GM23248 (cell line): ENCODE measurements around the gene SH2D4B. TPM values are rescaled to one million over a fixed set of nuclear protein-coding genes. Genes with fewer than 3 reads are reported as not detected.

Source experiments
- DNase-seq: peaks from one replicate; pipeline ENCODE4 v3.0.0-alpha.2; 2015
- H2AFZ ChIP-seq: fragments of 200-600 bp; sonication (generic); 2 replicates; pipeline ENCODE4 v1.6.1; 2016; ENCODE audit warnings: antibody characterized with exemption
- H3F3A ChIP-seq: fragments of 200-600 bp; sonication (generic); 2 replicates; pipeline ENCODE4 v1.6.1; 2016; ENCODE audit warnings: mild to moderate bottlenecking, antibody characterized with exemption, mixed run types; ENCODE audit not compliant: insufficient read depth
- H3K27ac ChIP-seq: fragments of 200-600 bp; sonication (generic); 2 replicates; pipeline ENCODE4 v1.5.1; 2016; ENCODE audit warnings: mild to moderate bottlenecking
- H3K27me3 ChIP-seq: fragments of 200-600 bp; sonication (generic); replicated peaks from 2 replicates; pipeline ENCODE4 v1.6.1; 2016; ENCODE audit warnings: mild to moderate bottlenecking; ENCODE audit not compliant: insufficient read depth
- H3K36me3 ChIP-seq: fragments of 200-600 bp; sonication (generic); 2 replicates; pipeline ENCODE4 v1.6.1; 2016; ENCODE audit warnings: low read depth, mild to moderate bottlenecking
- H3K4me1 ChIP-seq: fragments of 200-600 bp; sonication (generic); 2 replicates; pipeline ENCODE4 v1.6.1; 2016; ENCODE audit warnings: mild to moderate bottlenecking; ENCODE audit not compliant: insufficient read depth
- H3K4me2 ChIP-seq: fragments of 200-600 bp; sonication (generic); one replicate; pipeline ENCODE4 v1.6.1; 2016; ENCODE audit warnings: mild to moderate bottlenecking; ENCODE audit not compliant: unreplicated experiment
- H3K4me3 ChIP-seq: fragments of 200-600 bp; sonication (generic); 2 replicates; pipeline ENCODE4 v1.5.1; 2016; ENCODE audit warnings: mild to moderate bottlenecking
- H3K79me2 ChIP-seq: fragments of 200-600 bp; sonication (generic); 2 replicates; pipeline ENCODE4 v1.6.1; 2016; ENCODE audit warnings: mild to moderate bottlenecking; ENCODE audit not compliant: insufficient read depth
- H3K9ac ChIP-seq: fragments of 200-600 bp; sonication (generic); 2 replicates; pipeline ENCODE4 v1.6.1; 2016; ENCODE audit warnings: mild to moderate bottlenecking
- H3K9me2 ChIP-seq: fragments of 200-600 bp; sonication (generic); 2 replicates; pipeline ENCODE4 v1.6.1; 2016; ENCODE audit warnings: mixed run types, mild to moderate bottlenecking, moderate library complexity; ENCODE audit not compliant: insufficient read depth
- H3K9me3 ChIP-seq: fragments of 200-600 bp; sonication (generic); one replicate; pipeline ENCODE4 v1.6.1; 2017; ENCODE audit warnings: low read depth
- H4K20me1 ChIP-seq: fragments of 200-600 bp; sonication (generic); 2 replicates; pipeline ENCODE4 v1.6.0; 2016; ENCODE audit not compliant: insufficient read depth
- EZH2 ChIP-seq: fragments of 200-600 bp; sonication (generic); IDR thresholded peaks from 2 replicates; pipeline ENCODE4 v1.6.1; 2018; ENCODE audit warnings: antibody characterized with exemption, mild to moderate bottlenecking; ENCODE audit not compliant: insufficient read depth, poor library complexity, severe bottlenecking
- EZH2phosphoT487 ChIP-seq: fragments of 200-600 bp; sonication (generic); IDR thresholded peaks from 2 replicates; pipeline ENCODE4 v1.6.1; 2018; ENCODE audit warnings: antibody characterized with exemption, moderate library complexity, mild to moderate bottlenecking, low read depth; ENCODE audit not compliant: insufficient read depth
- WGBS, 2 experiments: methylation state at CpG; one replicate each; pipeline ENCODE4 v1.1.6; 2015 to 2017; ENCODE audit warnings: low lambda C conversion rate in 2 of 2, low coverage in 1 of 2; ENCODE audit errors: missing lambda C conversion rate in 2 of 2; 5-methylcytosine and 5-hydroxymethylcytosine counted together
- in situ Hi-C: fragments of 300-500 bp; cut with MboI; formaldehyde crosslinking; loops from 2 replicates; pipeline ENCODE4 v1.15.0; 2020
- polyA plus RNA-seq: library from polyadenylated mRNA; unstranded; fragments of >200 nt; fragmentation: Nextera tagmentation; extraction: Ambion mirVana; gene quantifications from 2 replicates; pipeline ENCODE4 v1.2.1, GENCODE V29; 2016
- total RNA-seq: library from RNA; depleted of rRNA; stranded (reverse); fragments of >200 nt; shearing (Covaris generic); gene quantifications from 2 replicates; pipeline ENCODE4 v1.2.3, GENCODE V29; 2014

SH2D4B gene
- total and polyA plus RNA-seq, 2 experiments from 2014 or later, result not detected

DNA sequence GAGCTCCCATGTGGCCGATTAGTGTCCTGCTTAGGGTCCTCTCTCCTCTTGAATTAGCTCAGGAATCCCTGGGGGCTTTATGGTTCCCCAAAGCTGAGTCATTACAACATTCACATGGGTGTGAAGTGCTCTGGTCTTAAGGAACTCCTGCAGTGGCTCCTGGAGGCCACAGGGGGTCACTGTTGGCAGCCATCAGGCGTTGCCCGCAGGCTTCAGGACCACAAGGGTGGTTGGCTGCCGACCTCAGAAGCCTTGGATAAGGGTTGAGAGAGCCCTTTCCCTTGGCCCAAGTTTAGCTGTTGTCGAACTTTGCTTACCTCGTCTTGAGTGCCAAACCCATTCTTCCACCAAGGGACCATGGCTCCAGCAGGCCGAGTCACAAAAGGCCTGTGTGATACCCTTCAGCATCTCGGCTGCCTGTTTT, 61.7 kb downstream of the SH2D4B start:
- Histone ChIP-seq H2AFZ (no peak overlapping the region), H3K9me2 (no peaks in the 10 kb centered on the region), H3K4me3 (no peak overlapping the region), H3K36me3 (no peaks in the 10 kb centered on the region), H4K20me1 (no peaks in the 10 kb centered on the region), H3K27me3 (no peaks in the 10 kb centered on the region), H3K27ac (no peak overlapping the region), H3K4me2 (no peak overlapping the region), H3K4me1 (no peaks in the 10 kb centered on the region), H3F3A (no peaks in the 10 kb centered on the region), H3K9ac (no peak overlapping the region), H3K79me2 (no peaks in the 10 kb centered on the region), H3K9me3 (no peaks in the 10 kb centered on the region)
- 30 to 36% methylated on average over 8 of the region's 8 CpGs for WGBS, 2 experiments
- DNase-seq, result peak; percentile 41
- in situ Hi-C loops, result no loop called here
- TF ChIP-seq EZH2, result no peak
- TF ChIP-seq EZH2phosphoT487, result no peak

GRCh38 chr10:80600256-80600655, 62.6 kb downstream of the SH2D4B start:
- no peaks in the 10 kb centered on the region for H3K27me3 ChIP-seq
- no peak for DNase-seq
- H3K36me3 ChIP-seq, result no peaks in the 10 kb centered on the region
- H3K9me2 ChIP-seq, result no peaks in the 10 kb centered on the region
- no peak overlapping the region for H3K9ac ChIP-seq
- no peaks in the 10 kb centered on the region for H3K4me1 ChIP-seq
- no peak overlapping the region for H3K4me3 ChIP-seq
- in situ Hi-C loops, result no loop called here
- H3F3A ChIP-seq, result no peaks in the 10 kb centered on the region
- 43% methylated on average over 3 of the region's 3 CpGs for WGBS, 2 experiments
- H3K79me2 ChIP-seq, result no peaks in the 10 kb centered on the region
- no peaks in the 10 kb centered on the region for H4K20me1 ChIP-seq
- no peaks in the 10 kb centered on the region for H3K9me3 ChIP-seq
- no peak overlapping the region for H3K4me2 ChIP-seq
- no peak overlapping the region for H2AFZ ChIP-seq
- no peak overlapping the region for H3K27ac ChIP-seq
- TF ChIP-seq EZH2, result no peak
- no peak for TF ChIP-seq EZH2phosphoT487

DNA sequence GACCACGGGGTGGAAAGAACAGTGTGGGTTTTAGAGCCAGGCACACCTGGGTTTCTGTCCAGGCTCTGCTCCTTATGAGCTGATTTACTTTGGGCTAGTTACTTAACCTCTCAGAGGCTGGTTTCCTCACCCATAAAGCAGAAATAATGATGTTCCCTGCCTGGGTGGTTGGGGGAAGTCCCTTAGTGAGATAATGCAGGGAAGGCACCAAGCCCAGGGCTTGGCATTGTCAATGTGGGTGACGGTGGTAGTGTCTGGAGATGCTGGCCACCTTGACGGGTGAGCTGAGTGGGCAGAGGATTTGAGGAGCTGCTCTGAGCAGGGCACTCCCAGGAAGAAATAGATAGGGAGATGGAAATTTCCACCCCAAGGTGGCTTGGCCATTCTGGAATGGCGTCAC, 65.2 kb downstream of the SH2D4B start:
- no peak overlapping the region for H3K4me2 ChIP-seq
- no peak overlapping the region for H2AFZ ChIP-seq
- no peak overlapping the region for H3K4me3 ChIP-seq
- H4K20me1 ChIP-seq, result no peaks in the 10 kb centered on the region
- no peak for DNase-seq
- 48 to 58% methylated on average over 4 of the region's 4 CpGs for WGBS, 2 experiments
- no peaks in the 10 kb centered on the region for H3K36me3 ChIP-seq
- no peak overlapping the region for H3K9ac ChIP-seq
- no peak overlapping the region for H3K27ac ChIP-seq
- H3F3A ChIP-seq, result no peaks in the 10 kb centered on the region
- H3K4me1 ChIP-seq, result no peaks in the 10 kb centered on the region
- in situ Hi-C loops, result no loop called here
- H3K9me2 ChIP-seq, result no peaks in the 10 kb centered on the region
- no peaks in the 10 kb centered on the region for H3K79me2 ChIP-seq
- H3K9me3 ChIP-seq, result no peaks in the 10 kb centered on the region
- no peak for TF ChIP-seq EZH2
- TF ChIP-seq EZH2phosphoT487, result no peak
- no peaks in the 10 kb centered on the region; the same call in 1 of the 2 replicates for H3K27me3 ChIP-seq

DNA sequence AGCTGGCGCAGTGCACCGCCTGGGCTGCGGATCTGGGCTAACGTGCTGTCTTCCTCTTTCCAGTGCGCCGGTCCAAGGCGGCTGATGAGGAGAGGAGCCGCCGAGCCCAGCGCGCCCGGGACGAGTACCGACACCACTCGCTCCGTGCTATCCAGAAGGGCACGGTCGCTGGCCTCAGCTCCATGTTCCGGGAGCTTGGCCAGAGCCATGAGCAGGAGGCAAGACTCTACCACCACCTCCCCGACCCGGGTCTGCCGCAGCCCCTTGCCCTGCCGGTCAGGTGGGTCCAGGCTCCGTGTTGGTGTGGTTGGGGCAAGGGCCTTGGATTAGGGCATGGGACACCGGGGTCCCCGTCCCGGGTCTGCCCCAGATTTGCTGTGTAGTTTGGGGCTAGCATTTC, 65.8 kb downstream of the SH2D4B start:
- 77 to 79% methylated on average over 27 of the region's 27 CpGs for WGBS, 2 experiments
- no peak overlapping the region for H3K4me2 ChIP-seq
- H3K4me1 ChIP-seq, result no peaks in the 10 kb centered on the region
- H3K79me2 ChIP-seq, result no peaks in the 10 kb centered on the region
- in situ Hi-C loops, result no loop called here
- no peak overlapping the region for H2AFZ ChIP-seq
- no peak for DNase-seq
- H4K20me1 ChIP-seq, result no peaks in the 10 kb centered on the region
- H3K36me3 ChIP-seq, result no peaks in the 10 kb centered on the region
- H3K4me3 ChIP-seq, result no peak overlapping the region
- no peaks in the 10 kb centered on the region for H3K9me2 ChIP-seq
- no peak overlapping the region for H3K27ac ChIP-seq
- no peaks in the 10 kb centered on the region for H3F3A ChIP-seq
- H3K9ac ChIP-seq, result no peak overlapping the region
- H3K9me3 ChIP-seq, result no peaks in the 10 kb centered on the region
- TF ChIP-seq EZH2 (no peak), EZH2phosphoT487 (no peak)
- no peaks in the 10 kb centered on the region; the same call in 1 of the 2 replicates for H3K27me3 ChIP-seq

DNA sequence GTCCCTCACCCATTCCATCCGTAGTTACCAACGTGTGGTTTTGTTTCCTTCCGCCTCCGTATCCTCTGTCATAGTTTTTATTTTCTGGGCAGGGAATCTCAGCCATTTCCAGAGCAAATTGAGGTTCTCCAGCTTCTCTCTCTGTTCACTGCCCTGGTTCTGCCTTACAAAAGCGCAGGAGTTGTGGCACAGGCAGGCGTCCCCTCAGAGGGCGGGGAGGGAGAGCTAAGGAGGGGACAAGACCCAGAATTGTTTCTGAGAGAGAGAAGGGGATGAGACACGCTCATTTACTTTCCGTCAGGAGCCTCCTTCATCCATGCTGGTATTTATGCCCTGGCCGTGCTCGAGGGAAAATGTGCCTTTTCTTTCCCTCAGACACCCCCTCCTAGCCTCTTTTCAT, 71.0 kb downstream of the SH2D4B start:
- Histone ChIP-seq H2AFZ (no peak overlapping the region), H3K4me3 (no peak overlapping the region), H3K4me1 (no peaks in the 10 kb centered on the region), H3K79me2 (no peaks in the 10 kb centered on the region), H3K36me3 (no peaks in the 10 kb centered on the region), H3K9me3 (no peaks in the 10 kb centered on the region), H3K9ac (no peak overlapping the region), H3K4me2 (no peak overlapping the region), H3F3A (no peaks in the 10 kb centered on the region), H3K9me2 (no peaks in the 10 kb centered on the region), H4K20me1 (no peaks in the 10 kb centered on the region), H3K27me3 (no peaks in the 10 kb centered on the region; the same call in 1 of the 2 replicates), H3K27ac (no peak overlapping the region)
- no peak for DNase-seq
- no peak for TF ChIP-seq EZH2phosphoT487
- no peak for TF ChIP-seq EZH2
- in situ Hi-C loops, result no loop called here
- 26 to 39% methylated on average over 11 of the region's 11 CpGs for WGBS, 2 experiments
